KG1 (cell line): ENCODE data around the gene TNFAIP1.
"Not testable (repeated sequence)": the region's sequence is repeated elsewhere in the genome, so short reads cannot be mapped to it uniquely, and the experiment has no call there.

Experiments used
- DNase-seq: peaks from one replicate; lab custom pipeline; 2025; lab: John Stamatoyannopoulos, UW

TNFAIP1 gene

GRCh38 chr17:28324781-28325180, 10.8 kb upstream of the TNFAIP1 start:
- DNase-seq = no peak

GRCh38 chr17:28325211-28325610, 10.3 kb upstream of the TNFAIP1 start:
- no peak for DNase-seq

- no peak for DNase-seq
Measured at GRCh38 chr17:28326114-28326513, 9.4 kb upstream of the TNFAIP1 start.

GRCh38 chr17:28327031-28327607, 8.4 kb upstream of the TNFAIP1 start:
- no peak for DNase-seq

GRCh38 chr17:28327709-28328108, 7.9 kb upstream of the TNFAIP1 start:
- no peak for DNase-seq

- DNase-seq = no peak
Measured at GRCh38 chr17:28328325-28328724, 7.2 kb upstream of the TNFAIP1 start.

GRCh38 chr17:28330671-28331070, 4.9 kb upstream of the TNFAIP1 start:
- no peak for DNase-seq

GRCh38 chr17:28331891-28332420, 3.6 kb upstream of the TNFAIP1 start:
- DNase-seq = no peak

- DNase-seq = no peak
Measured at GRCh38 chr17:28333083-28333746, 2.3 kb upstream of the TNFAIP1 start.

GRCh38 chr17:28334171-28334570, 1.4 kb upstream of the TNFAIP1 start:
- no peak for DNase-seq

GRCh38 chr17:28334666-28335200, 828 bp upstream of the TNFAIP1 start:
- DNase-seq = no peak

- DNase-seq = no peak
Measured at GRCh38 chr17:28335959-28336871, 654 bp downstream of the TNFAIP1 start.

- DNase-seq = no peak
Measured at GRCh38 chr17:28338056-28338768, 2.7 kb downstream of the TNFAIP1 start.

- not testable (repeated sequence) for DNase-seq
Measured at GRCh38 chr17:28338769-28339212, 3.2 kb downstream of the TNFAIP1 start.

- DNase-seq = no peak
Measured at GRCh38 chr17:28339431-28339830, 3.9 kb downstream of the TNFAIP1 start.

GRCh38 chr17:28340374-28340773, 4.8 kb downstream of the TNFAIP1 start:
- DNase-seq = no peak

GRCh38 chr17:28341516-28341915, 6.0 kb downstream of the TNFAIP1 start:
- no peak for DNase-seq

GRCh38 chr17:28342313-28342712, 6.8 kb downstream of the TNFAIP1 start:
- DNase-seq = no peak

- DNase-seq = no peak
Measured at GRCh38 chr17:28343491-28343932, 8.0 kb downstream of the TNFAIP1 start.

- DNase-seq = no peak
Measured at GRCh38 chr17:28344011-28344410, 8.4 kb downstream of the TNFAIP1 start.

- no peak for DNase-seq
Measured at GRCh38 chr17:28344435-28344901, 8.9 kb downstream of the TNFAIP1 start.
